ENCODE data around the gene KIF22.

The KIF22 gene

GRCh38 chr16:29845656-29846055 lies 55.1 kb downstream of the KIF22 start:
- no peak for DNase-seq (ENCODE audit: extremely low spot score)
- POLR2A ChIA-PET: interaction anchor here (1.3 to 4.9 kb wide), 3 partner anchors 19 to 38 kb away, joined by 3 to 32 read pairs (median 5); partner anchors contain the start of gene PAGR1
- no peak for TF ChIP-seq ARNT (IDR thresholded peaks at IDR 0.05)
- no peak for TF ChIP-seq L3MBTL2 (conservative IDR thresholded peaks at IDR 0.05)
- TF ChIP-seq FOXM1 (IDR thresholded peaks at IDR 0.05; ENCODE audit: borderline replicate concordance): no peak
- no peak for TF ChIP-seq ZNF384 (IDR thresholded peaks at IDR 0.05)
- TF ChIP-seq LEF1 (IDR thresholded peaks at IDR 0.05; ENCODE audit: borderline replicate concordance): no peak
- TF ChIP-seq NFRKB (IDR thresholded peaks at IDR 0.05): no peak
- no peak for TF ChIP-seq BHLHE40 (IDR thresholded peaks at IDR 0.05; ENCODE audit: borderline replicate concordance)
- TF ChIP-seq PKNOX1 (IDR thresholded peaks at IDR 0.05): no peak
- TF ChIP-seq FOXK2 (IDR thresholded peaks at IDR 0.05): no peak
- no peak for TF ChIP-seq SP1 (IDR thresholded peaks at IDR 0.05)
- TF ChIP-seq SUZ12 (IDR thresholded peaks at IDR 0.05): no peak
- TF ChIP-seq ELF4 (IDR thresholded peaks at IDR 0.05): no peak
- TF ChIP-seq FOXA1 (IDR thresholded peaks at IDR 0.05): no peak
- TF ChIP-seq TARDBP (IDR thresholded peaks at IDR 0.05): no peak
- no peak for TF ChIP-seq HDGF (IDR thresholded peaks at IDR 0.05; ENCODE audit: borderline replicate concordance)
- CTCF ChIA-PET: no interaction called here

- DNase-seq (ENCODE audit: extremely low spot score): peak; percentile 93
- TF ChIP-seq ELF4 (IDR thresholded peaks at IDR 0.05) (no peak), ZNF384 (IDR thresholded peaks at IDR 0.05) (0 out of 2 replicates have a peak, but pooled peaks have one; percentile 28), TARDBP (IDR thresholded peaks at IDR 0.05) (no peak), HDGF (IDR thresholded peaks at IDR 0.05; ENCODE audit: borderline replicate concordance) (no peak)
- ChIA-PET CTCF (interaction anchor here (0.5 to 3.6 kb wide), 47 partner anchors 9 to 1184 kb away, joined by 3 to 53 read pairs (median 4); partner anchors contain the start of genes C16orf92, CDIPT, KCTD13 and KIF22), POLR2A (interaction anchor here (0.7 to 4.9 kb wide), 11 partner anchors 9 to 148 kb away, joined by 3 to 32 read pairs (median 5); partner anchors contain the start of genes CDIPT, KCTD13, KIF22 and MAZ)
Measured at GRCh38 chr16:29848420-29849297, 58.1 kb downstream of the KIF22 start.

- no peak for TF ChIP-seq FOXA1 (IDR thresholded peaks at IDR 0.05)
- peak; percentile 71 for TF ChIP-seq ZNF384 (IDR thresholded peaks at IDR 0.05)
- no peak for DNase-seq (ENCODE audit: extremely low spot score)
- POLR2A ChIA-PET: interaction anchor here (1.4 to 4.9 kb wide), 5 partner anchors 33 to 77 kb away, joined by 5 to 32 read pairs (median 9); partner anchors contain the start of genes KCTD13, KIF22, MAZ and PAGR1
- CTCF ChIA-PET: interaction anchor here (0.6 to 3.6 kb wide), 11 partner anchors 11 to 719 kb away, joined by 3 to 53 read pairs (median 6); partner anchors contain the start of genes MVP and PAGR1
Measured at GRCh38 chr16:29849505-29849904, 59.0 kb downstream of the KIF22 start.

GRCh38 chr16:29850998-29851397 lies 60.4 kb downstream of the KIF22 start:
- DNase-seq (ENCODE audit: extremely low spot score): no peak
- ChIA-PET POLR2A (interaction anchor here (1.2 kb wide), 2 partner anchors 44 to 168 kb away, joined by 3 to 5 read pairs; partner anchors contain the start of gene MAZ), CTCF (interaction anchor here (0.9 kb wide), 1 partner anchor 31 kb away, joined by 4 read pairs; the partner anchor contains the start of gene MVP)
- TF ChIP-seq PKNOX1 (IDR thresholded peaks at IDR 0.05) (no peak), FOXA1 (IDR thresholded peaks at IDR 0.05) (no peak), LEF1 (IDR thresholded peaks at IDR 0.05; ENCODE audit: borderline replicate concordance) (no peak), NFRKB (IDR thresholded peaks at IDR 0.05) (no peak), FOXK2 (IDR thresholded peaks at IDR 0.05) (no peak), CTBP1 (IDR thresholded peaks at IDR 0.05; ENCODE audit: borderline replicate concordance) (no peak), HDGF (IDR thresholded peaks at IDR 0.05; ENCODE audit: borderline replicate concordance) (no peak), L3MBTL2 (conservative IDR thresholded peaks at IDR 0.05) (no peak), TARDBP (IDR thresholded peaks at IDR 0.05) (no peak), SP1 (IDR thresholded peaks at IDR 0.05) (no peak), ELF4 (IDR thresholded peaks at IDR 0.05) (no peak), BHLHE40 (IDR thresholded peaks at IDR 0.05; ENCODE audit: borderline replicate concordance) (no peak), ZNF384 (IDR thresholded peaks at IDR 0.05) (no peak), SUZ12 (IDR thresholded peaks at IDR 0.05) (no peak), ARNT (IDR thresholded peaks at IDR 0.05) (no peak), FOXM1 (IDR thresholded peaks at IDR 0.05; ENCODE audit: borderline replicate concordance) (no peak)

GRCh38 chr16:29852654-29853053 lies 62.1 kb downstream of the KIF22 start:
- ChIA-PET CTCF (no interaction called here), POLR2A (interaction anchor here (0.5 to 1.1 kb wide), 3 partner anchors 34 to 46 kb away, joined by 3 read pairs; no protein-coding TSS in a partner anchor)
- DNase-seq (ENCODE audit: extremely low spot score): no peak
- TF ChIP-seq CTBP1 (IDR thresholded peaks at IDR 0.05; ENCODE audit: borderline replicate concordance) (no peak), ARNT (IDR thresholded peaks at IDR 0.05) (no peak)

- TF ChIP-seq CTBP1 (IDR thresholded peaks at IDR 0.05; ENCODE audit: borderline replicate concordance): no peak
- no peak for TF ChIP-seq PKNOX1 (IDR thresholded peaks at IDR 0.05)
- no peak for DNase-seq (ENCODE audit: extremely low spot score)
- CTCF ChIA-PET: interaction anchor here (0.6 kb wide), 1 partner anchor 178 kb away, joined by 3 read pairs; no protein-coding TSS in a partner anchor
- POLR2A ChIA-PET: interaction anchor here (1.2 to 1.9 kb wide), 2 partner anchors 9 to 39 kb away, joined by 4 read pairs; partner anchors contain the start of genes CDIPT and PAGR1
Measured at GRCh38 chr16:29854520-29855100, 64.1 kb downstream of the KIF22 start.
